ENCODE measurements around the gene EYA2.

DNA sequence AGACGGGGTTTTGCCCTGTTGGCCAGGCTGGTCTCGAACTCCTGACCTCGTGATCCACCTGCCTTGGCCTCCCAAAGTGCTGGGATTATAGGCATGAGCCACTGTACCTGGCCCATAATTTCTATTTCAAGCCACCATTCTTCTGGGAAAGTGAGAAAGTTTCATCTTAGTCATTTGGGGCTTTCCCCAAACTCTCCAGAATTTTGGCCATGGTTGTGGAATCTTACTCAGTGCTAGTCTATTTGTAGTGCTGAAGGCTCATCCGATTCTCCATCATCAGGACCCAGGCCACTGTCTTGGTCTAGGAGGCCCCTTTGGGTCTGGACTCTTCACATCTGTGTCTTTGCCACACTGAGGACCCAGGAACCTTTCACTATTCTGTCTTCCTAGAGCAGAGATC, 164.9 kb downstream of the EYA2 start:
- no peak for TF ChIP-seq POLR2A (IDR thresholded peaks at IDR 0.05)
- TF ChIP-seq, protein P1, sequence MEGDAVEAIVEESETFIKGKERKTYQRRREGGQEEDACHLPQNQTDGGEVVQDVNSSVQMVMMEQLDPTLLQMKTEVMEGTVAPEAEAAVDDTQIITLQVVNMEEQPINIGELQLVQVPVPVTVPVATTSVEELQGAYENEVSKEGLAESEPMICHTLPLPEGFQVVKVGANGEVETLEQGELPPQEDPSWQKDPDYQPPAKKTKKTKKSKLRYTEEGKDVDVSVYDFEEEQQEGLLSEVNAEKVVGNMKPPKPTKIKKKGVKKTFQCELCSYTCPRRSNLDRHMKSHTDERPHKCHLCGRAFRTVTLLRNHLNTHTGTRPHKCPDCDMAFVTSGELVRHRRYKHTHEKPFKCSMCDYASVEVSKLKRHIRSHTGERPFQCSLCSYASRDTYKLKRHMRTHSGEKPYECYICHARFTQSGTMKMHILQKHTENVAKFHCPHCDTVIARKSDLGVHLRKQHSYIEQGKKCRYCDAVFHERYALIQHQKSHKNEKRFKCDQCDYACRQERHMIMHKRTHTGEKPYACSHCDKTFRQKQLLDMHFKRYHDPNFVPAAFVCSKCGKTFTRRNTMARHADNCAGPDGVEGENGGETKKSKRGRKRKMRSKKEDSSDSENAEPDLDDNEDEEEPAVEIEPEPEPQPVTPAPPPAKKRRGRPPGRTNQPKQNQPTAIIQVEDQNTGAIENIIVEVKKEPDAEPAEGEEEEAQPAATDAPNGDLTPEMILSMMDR (IDR thresholded peaks at IDR 0.05): no peak
